Loucy (cell line): Measurements from ENCODE around the gene EPHA8.

Experiments used
- CTCF ChIP-seq: fragments of 200-600 bp; sonication (generic); conservative IDR thresholded peaks from 2 replicates; pipeline ENCODE4 v1.5.1; 2014; ENCODE audit warnings: mild to moderate bottlenecking, antibody characterized with exemption, low read length
- EZH2phosphoT487 ChIP-seq: fragments of 200-600 bp; IDR thresholded peaks from 2 replicates; pipeline ENCODE4 v1.6.1; 2018; ENCODE audit warnings: antibody characterized with exemption, mild to moderate bottlenecking, moderate library complexity, borderline replicate concordance

- TF ChIP-seq CTCF (no peak; the same call in 1 of the 2 replicates), EZH2phosphoT487 (no peak)
These were observed 35.6 kb upstream of the EPHA8 start for GRCh38 chr1:22527555-22528296.
